Breast epithelium (tissue), 3 donors: Measurements from ENCODE around the gene AFAP1L1.

ENCODE experiments used
- POLR2A ChIP-seq: fragments of 450-650 bp; IDR thresholded peaks from one replicate; pipeline ENCODE4 v1.6.1; 2016; ENCODE audit warnings: antibody characterized with exemption, mild to moderate bottlenecking, moderate library complexity
- TF ChIP-seq, protein P1 (sequence below), 3 donors: fragments of 450-650 bp; IDR thresholded peaks; one replicate each; pipeline ENCODE4 v1.5.1; 2016 to 2017; ENCODE audit warnings: antibody characterized with exemption in 3 of 3, mild to moderate bottlenecking in 3 of 3, moderate library complexity in 3 of 3

DNA sequence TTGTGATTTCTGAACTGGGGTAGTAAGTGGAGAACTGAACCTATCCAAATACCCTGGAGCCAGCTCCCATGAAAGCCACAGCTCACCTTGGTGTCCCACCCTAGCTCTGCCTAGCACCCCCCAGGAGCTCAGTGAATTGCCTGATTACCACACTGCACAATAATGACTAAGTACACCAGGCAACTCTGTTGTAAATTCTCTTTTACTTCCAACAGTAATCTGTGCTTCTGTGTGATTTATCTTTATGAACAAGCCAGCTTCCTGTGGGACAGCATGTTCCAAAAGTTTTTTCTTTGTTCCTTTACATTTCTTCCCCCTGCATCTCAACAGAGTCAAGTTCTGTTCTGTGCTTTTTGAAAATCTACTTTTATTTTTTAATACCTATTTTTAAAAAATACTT is 51.6 kb downstream of the AFAP1L1 start:
- TF ChIP-seq, protein P1, sequence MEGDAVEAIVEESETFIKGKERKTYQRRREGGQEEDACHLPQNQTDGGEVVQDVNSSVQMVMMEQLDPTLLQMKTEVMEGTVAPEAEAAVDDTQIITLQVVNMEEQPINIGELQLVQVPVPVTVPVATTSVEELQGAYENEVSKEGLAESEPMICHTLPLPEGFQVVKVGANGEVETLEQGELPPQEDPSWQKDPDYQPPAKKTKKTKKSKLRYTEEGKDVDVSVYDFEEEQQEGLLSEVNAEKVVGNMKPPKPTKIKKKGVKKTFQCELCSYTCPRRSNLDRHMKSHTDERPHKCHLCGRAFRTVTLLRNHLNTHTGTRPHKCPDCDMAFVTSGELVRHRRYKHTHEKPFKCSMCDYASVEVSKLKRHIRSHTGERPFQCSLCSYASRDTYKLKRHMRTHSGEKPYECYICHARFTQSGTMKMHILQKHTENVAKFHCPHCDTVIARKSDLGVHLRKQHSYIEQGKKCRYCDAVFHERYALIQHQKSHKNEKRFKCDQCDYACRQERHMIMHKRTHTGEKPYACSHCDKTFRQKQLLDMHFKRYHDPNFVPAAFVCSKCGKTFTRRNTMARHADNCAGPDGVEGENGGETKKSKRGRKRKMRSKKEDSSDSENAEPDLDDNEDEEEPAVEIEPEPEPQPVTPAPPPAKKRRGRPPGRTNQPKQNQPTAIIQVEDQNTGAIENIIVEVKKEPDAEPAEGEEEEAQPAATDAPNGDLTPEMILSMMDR (IDR thresholded peaks at IDR 0.05): no peak
- TF ChIP-seq POLR2A: no peak
